ENCODE data around the gene PROM1. TPM values are rescaled to one million over a fixed set of nuclear protein-coding genes. Genes with fewer than 3 reads are reported as not detected.

Gene PROM1
- total RNA-seq, 1 donor = 0.31 TPM

- Histone ChIP-seq H3K27me3 (ENCODE audit: insufficient read depth, low read length) (peaks cover 3% of the 10 kb centered on the region), H3K4me3 (ENCODE audit: low read length) (no peak overlapping the region), H3K9me3 (ENCODE audit: low read depth, low read length) (no peaks in the 10 kb centered on the region), H3K4me1 (ENCODE audit: insufficient read depth, low read length) (peaks cover 24% of the 10 kb centered on the region)
Observed at GRCh38 chr4:16056681-16057385, 27.0 kb downstream of the PROM1 start.

GRCh38 chr4:16055873-16056272, 27.9 kb downstream of the PROM1 start:
- Histone ChIP-seq H3K27me3 (ENCODE audit: insufficient read depth, low read length) (peaks cover 3% of the 10 kb centered on the region), H3K4me1 (ENCODE audit: insufficient read depth, low read length) (peaks cover 24% of the 10 kb centered on the region), H3K4me3 (ENCODE audit: low read length) (no peak overlapping the region), H3K9me3 (ENCODE audit: low read depth, low read length) (no peaks in the 10 kb centered on the region)

GRCh38 chr4:16055471-16055870, 28.4 kb downstream of the PROM1 start:
- no peaks in the 10 kb centered on the region for H3K9me3 ChIP-seq (ENCODE audit: low read depth, low read length)
- H3K4me3 ChIP-seq (ENCODE audit: low read length) = no peak overlapping the region
- H3K4me1 ChIP-seq (ENCODE audit: insufficient read depth, low read length) = peaks cover 24% of the 10 kb centered on the region
- peaks cover 3% of the 10 kb centered on the region for H3K27me3 ChIP-seq (ENCODE audit: insufficient read depth, low read length)

DNA sequence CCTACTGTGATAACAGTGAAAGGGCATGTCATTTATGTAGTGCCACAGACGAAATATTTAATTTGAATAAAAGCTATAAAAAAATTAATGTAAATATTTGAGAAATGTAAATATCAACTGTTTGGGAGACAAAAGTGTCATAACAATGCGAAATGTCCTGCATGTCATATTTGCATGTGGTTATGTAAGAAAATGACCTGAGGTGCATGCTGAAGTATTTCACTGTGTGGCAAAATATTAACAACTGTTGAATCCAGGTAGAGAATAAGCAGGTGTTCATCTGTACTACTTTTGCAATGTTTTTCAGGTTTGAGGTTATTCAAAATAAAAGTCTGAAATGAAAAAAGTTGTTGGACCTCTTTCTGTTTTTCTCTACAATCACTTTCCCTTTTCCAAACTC, 30.9 kb downstream of the PROM1 start:
- Histone ChIP-seq H3K9me3 (ENCODE audit: low read depth, low read length) (no peaks in the 10 kb centered on the region), H3K27me3 (ENCODE audit: insufficient read depth, low read length) (peaks cover 3% of the 10 kb centered on the region), H3K4me3 (ENCODE audit: low read length) (no peak overlapping the region), H3K4me1 (ENCODE audit: insufficient read depth, low read length) (peaks cover 24% of the 10 kb centered on the region)

DNA sequence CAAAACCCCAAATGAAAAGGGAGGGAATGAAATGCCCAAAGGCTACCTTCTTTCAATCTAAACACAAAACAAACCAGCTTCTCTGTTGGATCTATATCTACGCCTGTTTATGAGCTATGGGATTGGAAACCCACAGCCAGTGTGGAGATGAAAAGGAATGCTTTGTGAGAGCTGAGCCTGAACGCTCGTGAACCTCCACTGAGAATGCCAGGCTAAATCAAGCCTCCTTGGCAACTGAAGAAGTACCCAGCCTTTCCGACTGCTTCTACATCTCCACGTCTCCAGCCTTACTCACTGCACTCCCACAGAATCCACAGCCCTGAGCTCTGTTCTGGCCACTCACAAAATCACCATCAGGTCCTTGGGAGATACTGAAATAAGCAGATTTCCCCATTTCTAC, 31.8 kb downstream of the PROM1 start:
- Histone ChIP-seq H3K9me3 (ENCODE audit: low read depth, low read length) (no peaks in the 10 kb centered on the region), H3K4me1 (ENCODE audit: insufficient read depth, low read length) (peaks cover 20% of the 10 kb centered on the region), H3K27me3 (ENCODE audit: insufficient read depth, low read length) (peaks cover 3% of the 10 kb centered on the region), H3K4me3 (ENCODE audit: low read length) (no peak overlapping the region)

DNA sequence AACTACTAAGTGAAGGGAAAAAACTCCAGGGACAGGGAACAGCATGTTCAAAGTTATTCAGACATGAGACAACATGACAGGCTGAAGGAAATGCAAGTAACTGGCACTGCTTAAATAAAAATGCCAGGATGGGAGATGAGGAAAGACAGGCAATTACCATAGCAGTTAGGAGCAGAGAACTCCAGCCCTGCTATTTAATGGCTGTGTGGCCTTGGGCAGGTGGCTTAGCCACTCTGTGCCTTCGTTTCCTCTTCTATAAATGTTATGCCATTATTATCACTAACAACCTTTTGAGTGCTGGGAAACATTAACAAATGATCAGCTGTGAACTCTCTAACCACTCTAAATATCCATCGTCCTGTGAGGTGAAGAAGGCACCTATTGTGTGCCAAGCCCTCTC, 32.7 kb downstream of the PROM1 start:
- no peak overlapping the region for H3K4me3 ChIP-seq (ENCODE audit: low read length)
- peaks cover 3% of the 10 kb centered on the region for H3K27me3 ChIP-seq (ENCODE audit: insufficient read depth, low read length)
- no peaks in the 10 kb centered on the region for H3K9me3 ChIP-seq (ENCODE audit: low read depth, low read length)
- peaks cover 12% of the 10 kb centered on the region for H3K4me1 ChIP-seq (ENCODE audit: insufficient read depth, low read length)

DNA sequence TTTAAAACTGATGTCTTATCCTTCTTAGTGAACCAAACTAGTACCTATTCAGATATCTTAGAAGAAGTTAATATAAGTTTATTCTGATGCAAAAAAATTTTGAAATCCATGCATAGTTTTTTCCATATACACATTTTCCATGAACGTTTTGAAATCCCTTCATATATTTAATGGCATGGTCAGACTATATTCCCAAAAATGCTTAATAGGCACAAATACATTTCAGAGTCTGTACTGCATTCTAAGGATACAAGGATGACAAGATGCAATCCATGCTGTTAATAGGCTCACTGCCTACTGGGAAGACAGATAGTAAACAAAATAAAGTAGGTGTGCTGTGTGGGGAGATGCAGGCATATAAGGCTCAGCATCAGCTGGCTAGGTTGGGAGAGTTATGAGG, 33.2 kb downstream of the PROM1 start:
- no peak overlapping the region for H3K4me3 ChIP-seq (ENCODE audit: low read length)
- H3K9me3 ChIP-seq (ENCODE audit: low read depth, low read length) = no peaks in the 10 kb centered on the region
- peaks cover 7% of the 10 kb centered on the region for H3K4me1 ChIP-seq (ENCODE audit: insufficient read depth, low read length)
- peaks cover 3% of the 10 kb centered on the region for H3K27me3 ChIP-seq (ENCODE audit: insufficient read depth, low read length)

DNA sequence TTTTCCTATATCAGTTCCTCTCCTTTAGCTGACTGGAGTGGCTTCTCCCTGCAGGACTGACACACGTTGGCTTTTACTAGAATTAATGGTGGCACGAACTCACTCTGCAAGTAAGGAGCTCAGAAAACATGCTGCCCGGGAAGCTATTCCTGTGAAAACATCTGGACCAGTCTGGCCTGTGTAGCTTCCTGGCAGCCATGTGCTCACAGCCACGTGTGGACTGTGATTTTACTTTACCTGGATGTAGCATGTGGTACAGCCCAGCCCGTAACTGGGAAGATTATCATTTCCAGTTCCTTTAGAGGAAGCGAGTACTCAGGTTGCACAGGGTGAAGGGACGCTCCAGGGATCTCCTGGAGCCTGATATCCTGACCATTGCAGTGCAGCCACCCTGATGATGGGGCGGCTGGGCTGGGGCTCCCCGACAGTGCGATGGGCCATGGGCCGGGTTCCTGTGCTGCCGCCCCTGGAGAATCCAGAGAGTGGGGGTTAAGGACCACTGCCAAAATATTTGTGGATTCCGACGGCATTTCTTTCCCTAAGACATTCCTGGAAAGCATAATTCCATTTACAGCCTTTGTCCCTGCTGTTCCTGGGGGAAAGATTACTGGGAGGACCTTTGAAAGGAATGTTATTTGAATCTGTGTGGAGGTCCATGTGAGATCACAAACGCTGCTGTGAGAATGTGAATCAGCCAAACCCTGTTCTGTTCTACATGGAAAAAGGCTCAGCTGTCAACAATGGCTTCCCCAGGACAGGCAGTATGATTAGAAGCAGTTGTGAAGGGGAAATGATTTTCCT, 35.0 kb downstream of the PROM1 start:
- Histone ChIP-seq H3K4me3 (ENCODE audit: low read length) (no peak overlapping the region), H3K9me3 (ENCODE audit: low read depth, low read length) (no peaks in the 10 kb centered on the region), H3K27me3 (ENCODE audit: insufficient read depth, low read length) (no peaks in the 10 kb centered on the region), H3K4me1 (ENCODE audit: insufficient read depth, low read length) (no peaks in the 10 kb centered on the region)

- H3K9me3 ChIP-seq (ENCODE audit: low read depth, low read length) = no peaks in the 10 kb centered on the region
- H3K27me3 ChIP-seq (ENCODE audit: insufficient read depth, low read length) = no peaks in the 10 kb centered on the region
- H3K4me1 ChIP-seq (ENCODE audit: insufficient read depth, low read length) = no peaks in the 10 kb centered on the region
- H3K4me3 ChIP-seq (ENCODE audit: low read length) = no peak overlapping the region
Observed at GRCh38 chr4:16045687-16046086, 38.1 kb downstream of the PROM1 start.

- no peaks in the 10 kb centered on the region for H3K9me3 ChIP-seq (ENCODE audit: low read depth, low read length)
- H3K27me3 ChIP-seq (ENCODE audit: insufficient read depth, low read length) = no peaks in the 10 kb centered on the region
- H3K4me3 ChIP-seq (ENCODE audit: low read length) = no peak overlapping the region
- H3K4me1 ChIP-seq (ENCODE audit: insufficient read depth, low read length) = no peaks in the 10 kb centered on the region
Observed at GRCh38 chr4:16043642-16044498, 40.0 kb downstream of the PROM1 start.

DNA sequence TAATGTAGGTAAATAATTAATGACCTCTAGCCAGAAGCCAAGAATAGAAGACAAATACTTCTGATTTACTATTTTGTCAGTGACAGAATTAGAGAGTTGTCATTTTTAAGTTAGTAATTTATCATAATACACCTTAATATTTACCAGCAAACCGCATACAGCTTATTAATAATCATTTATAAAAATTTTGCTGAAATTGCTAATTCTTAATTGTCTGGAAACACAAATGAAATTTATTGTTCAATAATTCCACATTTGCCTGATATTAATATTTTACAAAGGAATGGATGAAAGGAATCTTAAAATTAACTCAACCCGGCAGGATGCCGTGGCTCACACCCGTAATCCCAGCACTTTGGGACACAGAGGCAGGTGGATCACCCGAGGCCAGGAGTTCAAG, 44.7 kb downstream of the PROM1 start:
- Histone ChIP-seq H3K4me3 (ENCODE audit: low read length) (no peak overlapping the region), H3K27me3 (ENCODE audit: insufficient read depth, low read length) (no peaks in the 10 kb centered on the region), H3K9me3 (ENCODE audit: low read depth, low read length) (no peaks in the 10 kb centered on the region), H3K4me1 (ENCODE audit: insufficient read depth, low read length) (peaks cover 26% of the 10 kb centered on the region)

- Histone ChIP-seq H3K4me3 (ENCODE audit: low read length) (no peak overlapping the region), H3K9me3 (ENCODE audit: low read depth, low read length) (no peaks in the 10 kb centered on the region), H3K4me1 (ENCODE audit: insufficient read depth, low read length) (peaks cover 29% of the 10 kb centered on the region), H3K27me3 (ENCODE audit: insufficient read depth, low read length) (no peaks in the 10 kb centered on the region)
Observed at GRCh38 chr4:16037901-16038300, 45.9 kb downstream of the PROM1 start.

DNA sequence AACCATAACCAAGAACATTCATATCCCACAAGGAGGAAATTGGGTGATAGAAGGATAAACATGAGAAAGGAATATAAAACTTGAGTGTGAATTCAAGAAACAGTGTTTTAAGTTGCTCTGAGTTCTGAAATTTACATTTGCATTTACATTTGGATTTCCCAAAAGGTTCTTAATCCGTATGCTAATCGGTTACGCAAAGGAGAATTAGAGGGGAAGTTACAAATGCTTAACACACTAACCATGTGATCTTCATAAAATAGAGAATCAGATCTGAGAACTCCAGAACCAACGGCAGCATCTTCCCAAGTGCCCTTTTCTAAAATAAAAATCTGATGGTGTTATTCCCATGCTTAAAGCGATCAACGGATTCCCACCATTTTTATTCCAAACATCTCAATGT, 48.0 kb downstream of the PROM1 start:
- no peaks in the 10 kb centered on the region for H3K9me3 ChIP-seq (ENCODE audit: low read depth, low read length)
- peaks cover 41% of the 10 kb centered on the region for H3K4me1 ChIP-seq (ENCODE audit: insufficient read depth, low read length)
- no peak overlapping the region for H3K4me3 ChIP-seq (ENCODE audit: low read length)
- H3K27me3 ChIP-seq (ENCODE audit: insufficient read depth, low read length) = no peaks in the 10 kb centered on the region

- Histone ChIP-seq H3K4me1 (ENCODE audit: insufficient read depth, low read length) (peaks cover 41% of the 10 kb centered on the region), H3K27me3 (ENCODE audit: insufficient read depth, low read length) (peaks cover 3% of the 10 kb centered on the region)
Observed at GRCh38 chr4:16034010-16034748, 49.6 kb downstream of the PROM1 start.

More at GRCh38 chr4:16034010-16034748, 49.6 kb downstream of the PROM1 start:
- Histone ChIP-seq H3K9me3 (ENCODE audit: low read depth, low read length) (no peaks in the 10 kb centered on the region), H3K4me3 (ENCODE audit: low read length) (no peak overlapping the region)

Data from mononuclear cell (primary cell).